Activated CD4-positive, alpha-beta T cell treated with anti-CD3 and anti-CD28 coated beads for 36 hours (primary cell): Measurements from ENCODE around the gene IL17RD. TPM values are rescaled to one million over a fixed set of nuclear protein-coding genes. Genes with fewer than 3 reads are reported as not detected.

Experiments
- ATAC-seq: fragments of 200-7000 bp; cut with Tn5 transposase; one replicate; pipeline ENCODE4 v1.10.0; 2021; ENCODE audit warnings: mild to moderate bottlenecking, moderate library complexity
- CTCF ChIA-PET: fragments of 350-600 bp; sonication (Branson Sonifier 250); formaldehyde crosslinking; loops from one replicate; lab custom pipeline; 2021; ENCODE audit warnings: antibody characterized with exemption; lab: Charles Lee
- POLR2A ChIA-PET: fragments of 350-600 bp; sonication (Branson Sonifier 250); formaldehyde crosslinking; loops from one replicate; lab custom pipeline; 2021; ENCODE audit warnings: antibody characterized with exemption, inconsistent platforms; lab: Charles Lee
- DNase-seq: peaks from one replicate; pipeline ENCODE4 v3.0.0-alpha.2; 2020
- H3K27ac Mint-ChIP-seq: one replicate; pipeline ENCODE4 v1.8.0; 2021; ENCODE audit warnings: mixed read lengths
- H3K27me3 Mint-ChIP-seq: one replicate; pipeline ENCODE4 v1.8.0; 2021; ENCODE audit warnings: mixed read lengths
- H3K36me3 Mint-ChIP-seq: one replicate; pipeline ENCODE4 v1.8.0; 2021; ENCODE audit warnings: low read depth, mixed read lengths
- H3K4me1 Mint-ChIP-seq: one replicate; pipeline ENCODE4 v1.8.0; 2021; ENCODE audit warnings: mixed read lengths
- H3K4me3 Mint-ChIP-seq: one replicate; pipeline ENCODE4 v1.8.0; 2021; ENCODE audit warnings: mild to moderate bottlenecking, moderate library complexity, mixed read lengths
- H3K9me3 Mint-ChIP-seq: one replicate; pipeline ENCODE4 v1.8.0; 2021; ENCODE audit warnings: low read depth, mixed read lengths
- intact Hi-C, 2 experiments: fragments of 100-400 bp; cut with DNase I in 1 of 2; cut with micrococcal nuclease in 1 of 2; formaldehyde crosslinking; loops; one replicate each; pipeline versions ENCODE4 v1.14.2 to v1.15.1; 2022 to 2024; cut with DNase I, micrococcal nuclease
- total RNA-seq, 2 experiments: library from RNA; stranded (reverse); gene quantifications; one replicate each; pipeline ENCODE4 v1.2.3, GENCODE V29; 2021

The IL17RD gene
- total RNA-seq, 2 experiments from 2014 or later, result 0.05 to 0.18 TPM

- Mint-ChIP-seq H3K9me3 (no peaks in the 10 kb centered on the region), H3K4me1 (peaks cover 11% of the 10 kb centered on the region), H3K36me3 (no peaks in the 10 kb centered on the region), H3K4me3 (no peak overlapping the region), H3K27me3 (peaks cover 39% of the 10 kb centered on the region), H3K27ac (no peak overlapping the region)
- DNase-seq (no peak), ATAC-seq (no peak)
- POLR2A ChIA-PET, result interaction anchor here (0.5 kb wide), 1 partner anchor 162 kb away, joined by 3 read pairs; no protein-coding TSS in a partner anchor
- CTCF ChIA-PET, result interaction anchor here (0.7 to 3.0 kb wide), 3 partner anchors 10 to 19 kb away, joined by 3 to 18 read pairs (median 3); no protein-coding TSS in a partner anchor
- intact Hi-C loops, result loop anchor here in 1 of 2 experiments (5.0 kb wide), 1 partner anchor 57 kb away; no protein-coding TSS in a partner anchor
These were observed 6.1 kb downstream of the IL17RD start for GRCh38 chr3:57158813-57159738.

- CTCF ChIA-PET, result interaction anchor here (0.9 to 3.0 kb wide), 2 partner anchors 9 to 12 kb away, joined by 3 to 18 read pairs; no protein-coding TSS in a partner anchor
- H3K9me3 Mint-ChIP-seq, result no peaks in the 10 kb centered on the region
- DNase-seq, result no peak
- H3K4me3 Mint-ChIP-seq, result no peak overlapping the region
- POLR2A ChIA-PET, result no interaction called here
- H3K27ac Mint-ChIP-seq, result no peak overlapping the region
- intact Hi-C loops, result loop anchor here in 1 of 2 experiments (5.0 kb wide), 1 partner anchor 56 kb away; no protein-coding TSS in a partner anchor
- H3K27me3 Mint-ChIP-seq, result peaks cover 37% of the 10 kb centered on the region
- H3K4me1 Mint-ChIP-seq, result peaks cover 8% of the 10 kb centered on the region
- no peaks in the 10 kb centered on the region for H3K36me3 Mint-ChIP-seq
- no peak for ATAC-seq
These were observed 6.8 kb downstream of the IL17RD start for GRCh38 chr3:57158325-57158724.

GRCh38 chr3:57157545-57157944, 7.6 kb downstream of the IL17RD start:
- no peaks in the 10 kb centered on the region for H3K9me3 Mint-ChIP-seq
- ATAC-seq (no peak), DNase-seq (no peak)
- H3K36me3 Mint-ChIP-seq, result no peaks in the 10 kb centered on the region
- intact Hi-C loops, result loop anchor here in 1 of 2 experiments (5.0 kb wide), 1 partner anchor 55 kb away; no protein-coding TSS in a partner anchor
- POLR2A ChIA-PET, result no interaction called here
- H3K27ac Mint-ChIP-seq, result no peak overlapping the region
- CTCF ChIA-PET, result interaction anchor here (1.5 to 1.8 kb wide), 2 partner anchors 9 to 13 kb away, joined by 3 to 6 read pairs; no protein-coding TSS in a partner anchor
- H3K4me3 Mint-ChIP-seq, result no peak overlapping the region
- peaks cover 8% of the 10 kb centered on the region for H3K4me1 Mint-ChIP-seq
- H3K27me3 Mint-ChIP-seq, result peaks cover 32% of the 10 kb centered on the region

- H3K27me3 Mint-ChIP-seq, result peaks cover 23% of the 10 kb centered on the region
- H3K4me3 Mint-ChIP-seq, result no peak overlapping the region
- no peaks in the 10 kb centered on the region for H3K9me3 Mint-ChIP-seq
- H3K36me3 Mint-ChIP-seq, result no peaks in the 10 kb centered on the region
- H3K27ac Mint-ChIP-seq, result no peak overlapping the region
- POLR2A ChIA-PET, result no interaction called here
- CTCF ChIA-PET, result interaction anchor here (0.7 to 1.4 kb wide), 2 partner anchors 14 to 15 kb away, joined by 4 read pairs; no protein-coding TSS in a partner anchor
- H3K4me1 Mint-ChIP-seq, result peaks cover 8% of the 10 kb centered on the region
- no peak for ATAC-seq
- no peak for DNase-seq
- intact Hi-C loops, result loop anchor here in 1 of 2 experiments (5.0 kb wide), 1 partner anchor 53 kb away; no protein-coding TSS in a partner anchor
These were observed 9.9 kb downstream of the IL17RD start for GRCh38 chr3:57155310-57155643.

- Mint-ChIP-seq H3K27me3 (peaks cover 23% of the 10 kb centered on the region), H3K9me3 (no peaks in the 10 kb centered on the region), H3K4me3 (no peak overlapping the region), H3K36me3 (no peaks in the 10 kb centered on the region), H3K4me1 (peaks cover 8% of the 10 kb centered on the region), H3K27ac (no peak overlapping the region)
- DNase-seq (no peak), ATAC-seq (no peak)
- CTCF ChIA-PET, result interaction anchor here (0.7 to 1.4 kb wide), 3 partner anchors 14 to 44 kb away, joined by 3 to 4 read pairs (median 4); no protein-coding TSS in a partner anchor
- intact Hi-C loops, result loop anchor here in 1 of 2 experiments (5.0 kb wide), 1 partner anchor 52 kb away; no protein-coding TSS in a partner anchor
- POLR2A ChIA-PET, result no interaction called here
These were observed 10.5 kb downstream of the IL17RD start for GRCh38 chr3:57154470-57155309.

- ChIA-PET CTCF (no interaction called here), POLR2A (interaction anchor here (0.7 kb wide), 1 partner anchor 13 kb away, joined by 4 read pairs; no protein-coding TSS in a partner anchor)
- intact Hi-C loops, result no loop called here
- Mint-ChIP-seq H3K4me1 (no peaks in the 10 kb centered on the region), H3K9me3 (no peaks in the 10 kb centered on the region), H3K4me3 (no peak overlapping the region), H3K36me3 (no peaks in the 10 kb centered on the region), H3K27ac (no peak overlapping the region), H3K27me3 (peaks cover 23% of the 10 kb centered on the region)
- DNase-seq (no peak), ATAC-seq (no peak)
These were observed 12.7 kb downstream of the IL17RD start for GRCh38 chr3:57152151-57153143.

GRCh38 chr3:57151749-57152148, 13.4 kb downstream of the IL17RD start:
- intact Hi-C loops, result no loop called here
- Mint-ChIP-seq H3K9me3 (no peaks in the 10 kb centered on the region), H3K27me3 (peaks cover 23% of the 10 kb centered on the region), H3K4me1 (no peaks in the 10 kb centered on the region), H3K4me3 (no peak overlapping the region), H3K36me3 (no peaks in the 10 kb centered on the region), H3K27ac (no peak overlapping the region)
- no peak for DNase-seq
- no peak for ATAC-seq
- CTCF ChIA-PET, result no interaction called here
- POLR2A ChIA-PET, result interaction anchor here (0.7 kb wide), 1 partner anchor 12 kb away, joined by 4 read pairs; no protein-coding TSS in a partner anchor

- no peak overlapping the region for H3K4me3 Mint-ChIP-seq
- intact Hi-C loops, result no loop called here
- ChIA-PET POLR2A (no interaction called here), CTCF (no interaction called here)
- H3K36me3 Mint-ChIP-seq, result no peaks in the 10 kb centered on the region
- no peaks in the 10 kb centered on the region for H3K9me3 Mint-ChIP-seq
- DNase-seq (no peak), ATAC-seq (no peak)
- peaks cover 19% of the 10 kb centered on the region for H3K27me3 Mint-ChIP-seq
- no peaks in the 10 kb centered on the region for H3K4me1 Mint-ChIP-seq
- no peak overlapping the region for H3K27ac Mint-ChIP-seq
These were observed 14.1 kb downstream of the IL17RD start for GRCh38 chr3:57151021-57151449.

- peaks cover 16% of the 10 kb centered on the region for H3K27me3 Mint-ChIP-seq
- no peaks in the 10 kb centered on the region for H3K36me3 Mint-ChIP-seq
- ChIA-PET POLR2A (no interaction called here), CTCF (no interaction called here)
- H3K27ac Mint-ChIP-seq, result no peak overlapping the region
- ATAC-seq (no peak), DNase-seq (no peak)
- H3K4me1 Mint-ChIP-seq, result no peaks in the 10 kb centered on the region
- intact Hi-C loops, result no loop called here
- no peak overlapping the region for H3K4me3 Mint-ChIP-seq
- H3K9me3 Mint-ChIP-seq, result no peaks in the 10 kb centered on the region
These were observed 15.0 kb downstream of the IL17RD start for GRCh38 chr3:57150113-57150581.

GRCh38 chr3:57147071-57147470, 18.1 kb downstream of the IL17RD start:
- Mint-ChIP-seq H3K27ac (no peak overlapping the region), H3K4me3 (no peak overlapping the region), H3K27me3 (peaks cover 23% of the 10 kb centered on the region), H3K4me1 (no peaks in the 10 kb centered on the region), H3K36me3 (no peaks in the 10 kb centered on the region), H3K9me3 (no peaks in the 10 kb centered on the region)
- DNase-seq (no peak), ATAC-seq (no peak)
- intact Hi-C loops, result no loop called here
- POLR2A ChIA-PET, result no interaction called here
- CTCF ChIA-PET, result interaction anchor here (0.7 to 1.4 kb wide), 3 partner anchors 14 to 47 kb away, joined by 3 to 5 read pairs (median 5); no protein-coding TSS in a partner anchor
